Stimulated activated naive CD8-positive, alpha-beta T cell treated with anti-CD3 and anti-CD28 coated beads, Interleukin-15, amount 100 ng/mL, for 72 hours (primary cell): ENCODE measurements around the gene C19orf73.
"Not testable (repeated sequence)": the region's sequence is repeated elsewhere in the genome, so short reads cannot be mapped to it uniquely, and the experiment has no call there.

ENCODE experiments used
- ATAC-seq: fragments of 150-1000 bp; cut with Tn5 transposase; 2 replicates; pipeline ENCODE4 v1.10.0; 2021; ENCODE audit warnings: mild to moderate bottlenecking, moderate library complexity
- DNase-seq, 2 donors: peaks; one replicate each; pipeline ENCODE4 v3.0.0; 2021 to 2022
- H3K27ac Mint-ChIP-seq, 2 donors: one replicate each; pipeline ENCODE4 v1.8.0; 2022; ENCODE audit warnings: mild to moderate bottlenecking in 2 of 2, mixed read lengths in 2 of 2, moderate library complexity in 2 of 2
- H3K27me3 Mint-ChIP-seq: one replicate; pipeline ENCODE4 v1.8.0; 2022; ENCODE audit warnings: mixed read lengths
- H3K4me1 Mint-ChIP-seq: one replicate; pipeline ENCODE4 v1.8.0; 2022; ENCODE audit warnings: mild to moderate bottlenecking, mixed read lengths
- H3K4me3 Mint-ChIP-seq, 2 donors: one replicate each; pipeline ENCODE4 v1.8.0; 2022; ENCODE audit warnings: mild to moderate bottlenecking in 2 of 2, mixed read lengths in 2 of 2, moderate library complexity in 1 of 2
- H3K9me3 Mint-ChIP-seq, 2 donors: one replicate each; pipeline ENCODE4 v1.8.0; 2022; ENCODE audit warnings: mixed read lengths in 2 of 2

C19orf73 gene

GRCh38 chr19:49102303-49102702 lies 16.6 kb downstream of the C19orf73 start:
- Mint-ChIP-seq H3K27ac (peak overlapping the region in 1 of 2 donors; percentile 86), H3K27me3 (no peaks in the 10 kb centered on the region), H3K4me1 (peaks cover 22% of the 10 kb centered on the region), H3K9me3 (no peaks in the 10 kb centered on the region), H3K4me3 (no peak overlapping the region)
- ATAC-seq (no peak), DNase-seq (no peak)

GRCh38 chr19:49101160-49101559 lies 17.8 kb downstream of the C19orf73 start:
- Mint-ChIP-seq H3K4me1 (peaks cover 13% of the 10 kb centered on the region), H3K27me3 (no peaks in the 10 kb centered on the region), H3K4me3 (no peak overlapping the region), H3K27ac (peak overlapping the region in 1 of 2 donors; percentile 0), H3K9me3 (no peaks in the 10 kb centered on the region)
- no peak for DNase-seq
- no peak for ATAC-seq

DNA sequence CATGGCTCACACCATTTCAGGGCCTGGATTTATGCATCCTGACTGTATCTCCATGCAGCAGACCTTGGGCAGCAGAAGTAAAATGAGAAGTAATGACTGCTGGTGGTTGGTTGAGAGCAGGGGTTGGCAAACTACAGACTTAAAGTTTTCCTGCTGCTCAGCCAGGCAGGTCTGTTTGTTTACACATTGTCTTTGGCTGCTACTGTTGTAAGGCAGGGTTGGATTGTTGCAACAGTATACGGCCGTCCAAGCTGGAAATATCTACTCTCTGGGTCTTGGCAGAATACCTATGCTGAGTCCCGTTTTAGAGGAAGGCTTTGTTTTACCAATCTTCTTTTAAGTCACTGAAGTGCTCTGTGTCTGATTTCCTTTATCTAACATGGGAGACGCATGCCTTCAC lies 20.1 kb downstream of the C19orf73 start:
- Mint-ChIP-seq H3K4me1 (peaks cover 5% of the 10 kb centered on the region), H3K9me3 (no peaks in the 10 kb centered on the region), H3K27me3 (no peaks in the 10 kb centered on the region), H3K27ac (no peak overlapping the region), H3K4me3 (no peak overlapping the region)
- DNase-seq, result no peak
- no peak for ATAC-seq

GRCh38 chr19:49097453-49098288 lies 21.3 kb downstream of the C19orf73 start:
- peaks cover 8% of the 10 kb centered on the region for H3K4me1 Mint-ChIP-seq
- peak overlapping the region in 1 of 2 donors; percentile 48 for H3K27ac Mint-ChIP-seq

DNA sequence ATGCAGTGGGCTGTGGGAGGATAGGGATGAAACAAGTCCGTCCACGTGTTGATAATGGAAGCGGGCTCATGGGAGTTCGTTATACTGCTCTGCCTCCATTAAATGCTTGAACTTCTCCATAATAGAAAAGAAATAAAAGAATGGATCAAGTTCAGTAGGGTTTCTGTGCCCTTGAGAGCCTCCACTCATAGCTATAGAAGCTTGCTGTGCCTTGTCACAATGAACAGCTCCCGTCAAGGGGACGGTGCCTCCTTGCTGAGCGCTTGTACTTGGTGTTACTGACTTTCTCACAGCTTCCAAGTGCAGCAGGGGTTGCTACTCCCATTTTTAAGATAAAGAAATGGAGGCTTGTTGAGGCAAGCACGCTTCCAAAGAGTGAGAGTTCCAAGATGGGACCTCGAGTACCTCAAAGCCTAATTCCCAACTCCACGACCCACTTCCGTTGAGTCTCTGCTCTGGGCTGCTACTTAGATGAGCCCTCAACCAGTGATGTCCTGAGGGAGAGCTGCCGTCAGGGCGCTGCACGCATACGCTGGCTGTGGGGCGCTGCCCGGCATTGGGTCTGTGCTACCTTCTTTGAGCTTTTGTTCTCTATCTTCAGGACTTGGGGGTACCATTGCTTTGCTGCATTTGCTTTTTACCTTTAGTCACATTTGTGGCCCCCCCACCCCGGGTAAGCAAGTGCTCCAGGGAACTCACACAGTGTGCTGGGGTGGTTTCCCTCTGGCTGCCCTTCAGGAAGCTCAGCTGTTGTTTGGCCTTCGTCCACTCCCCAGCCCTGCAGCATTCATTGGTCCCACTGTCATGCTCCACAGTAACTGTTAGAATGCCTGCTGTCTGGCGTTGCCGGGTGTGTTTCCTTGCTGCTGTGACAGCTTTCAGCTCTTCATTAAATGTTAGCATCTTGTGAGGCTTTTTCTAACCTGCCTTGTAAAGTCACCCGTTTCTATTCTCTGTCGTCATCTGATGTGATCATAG lies 24.1 kb downstream of the C19orf73 start:
- H3K9me3 Mint-ChIP-seq, result no peaks in the 10 kb centered on the region
- no peaks in the 10 kb centered on the region for H3K27me3 Mint-ChIP-seq
- ATAC-seq, result no peak
- peaks cover 30% of the 10 kb centered on the region for H3K4me1 Mint-ChIP-seq
- H3K27ac Mint-ChIP-seq, result peak overlapping the region in 1 of 2 donors; percentile 76
- no peak overlapping the region for H3K4me3 Mint-ChIP-seq
- DNase-seq, result no peak

More at GRCh38 chr19:49097453-49098288, 21.3 kb downstream of the C19orf73 start:
- Mint-ChIP-seq H3K27me3 (no peaks in the 10 kb centered on the region), H3K9me3 (no peaks in the 10 kb centered on the region), H3K4me3 (no peak overlapping the region)
- DNase-seq, result peak; percentile 77 to 79
- peak; percentile 91 for ATAC-seq

DNA sequence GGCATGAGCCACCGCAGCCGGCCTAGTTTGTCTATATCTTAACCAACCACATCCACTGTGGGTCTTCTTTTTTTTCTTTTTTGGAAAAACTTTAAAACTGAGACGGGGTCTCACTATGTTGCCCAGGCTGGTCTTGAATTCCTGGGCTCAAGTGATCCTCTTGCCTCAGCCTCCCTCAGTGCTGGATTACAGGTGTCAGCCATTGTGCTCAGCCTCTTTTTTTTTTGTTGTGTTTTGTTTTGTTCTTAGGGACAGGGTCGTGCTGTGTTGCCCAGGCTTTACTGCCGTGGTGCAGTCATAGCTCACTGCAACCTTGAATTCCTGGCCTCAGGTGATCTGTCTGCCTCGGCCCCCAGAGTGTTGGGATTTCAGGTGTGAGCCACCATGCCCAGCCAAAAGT lies 26.3 kb downstream of the C19orf73 start:
- Mint-ChIP-seq H3K9me3 (no peaks in the 10 kb centered on the region), H3K4me3 (no peak overlapping the region), H3K27me3 (no peaks in the 10 kb centered on the region), H3K27ac (peak overlapping the region in 1 of 2 donors; percentile 54), H3K4me1 (peaks cover 42% of the 10 kb centered on the region)
- no peak for ATAC-seq
- no peak for DNase-seq

DNA sequence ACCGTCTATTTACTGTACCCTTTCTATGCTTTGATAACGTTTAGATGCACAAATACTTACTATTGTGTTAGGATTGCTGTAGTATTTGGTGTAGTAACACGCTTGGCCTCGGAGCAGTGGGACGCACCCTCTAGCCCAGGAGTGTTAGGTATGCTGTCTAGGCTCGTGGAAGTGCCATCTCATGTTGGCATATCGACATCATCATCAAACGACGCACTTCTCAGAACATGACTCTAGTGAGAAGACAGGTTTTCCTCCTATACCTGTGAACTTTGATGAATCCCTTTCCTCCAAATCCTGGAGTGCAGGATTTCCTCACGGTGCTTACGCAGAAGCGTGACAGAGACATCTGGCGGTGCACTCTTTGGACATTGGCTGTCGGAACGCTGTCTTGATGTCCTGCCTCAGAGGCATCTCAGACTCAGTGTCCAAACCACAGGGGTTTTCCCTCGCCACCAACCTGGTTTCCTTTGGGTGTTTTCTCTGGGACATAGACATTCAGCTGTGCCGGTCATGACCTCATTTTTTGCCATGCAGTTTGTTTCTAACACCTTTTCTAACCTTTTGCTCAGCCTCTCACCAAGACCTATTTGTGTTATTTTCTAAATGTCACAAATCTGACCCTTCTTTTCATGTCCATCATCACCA lies 27.4 kb downstream of the C19orf73 start:
- Mint-ChIP-seq H3K4me3 (no peak overlapping the region), H3K4me1 (peaks cover 53% of the 10 kb centered on the region), H3K9me3 (no peaks in the 10 kb centered on the region), H3K27me3 (no peaks in the 10 kb centered on the region), H3K27ac (peak overlapping the region; percentile 38 to 78)
- ATAC-seq, result peak; percentile 52
- no peak for DNase-seq

DNA sequence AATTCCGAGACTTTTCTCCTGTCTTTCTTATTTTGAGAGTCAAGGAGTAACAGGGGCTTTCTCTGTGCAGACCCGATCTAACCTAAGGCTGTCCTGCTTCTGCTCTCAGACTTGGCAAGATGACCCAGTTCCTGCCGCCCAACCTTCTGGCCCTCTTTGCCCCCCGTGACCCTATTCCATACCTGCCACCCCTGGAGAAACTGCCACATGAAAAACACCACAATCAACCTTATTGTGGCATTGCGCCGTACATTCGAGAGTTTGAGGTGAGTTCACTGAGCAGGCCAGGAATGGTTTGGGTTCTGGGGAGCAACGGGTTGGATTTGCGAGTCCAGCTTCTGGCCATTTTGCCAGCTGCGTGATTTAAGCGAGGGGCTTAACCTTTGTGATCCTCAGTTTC lies 32.6 kb downstream of the C19orf73 start:
- Mint-ChIP-seq H3K4me3 (peak overlapping the region; percentile 98 to 99), H3K27me3 (no peaks in the 10 kb centered on the region), H3K9me3 (no peaks in the 10 kb centered on the region), H3K4me1 (peaks cover 54% of the 10 kb centered on the region), H3K27ac (peak overlapping the region; percentile 97 to 100)
- DNase-seq, result no peak
- no peak for ATAC-seq

GRCh38 chr19:49085868-49086232 lies 33.1 kb downstream of the C19orf73 start:
- ATAC-seq, result no peak
- peak overlapping the region; percentile 98 to 99 for H3K4me3 Mint-ChIP-seq
- DNase-seq, result no peak
- H3K4me1 Mint-ChIP-seq, result peaks cover 49% of the 10 kb centered on the region
- peak overlapping the region; percentile 97 to 100 for H3K27ac Mint-ChIP-seq
- H3K27me3 Mint-ChIP-seq, result no peaks in the 10 kb centered on the region
- no peaks in the 10 kb centered on the region for H3K9me3 Mint-ChIP-seq

DNA sequence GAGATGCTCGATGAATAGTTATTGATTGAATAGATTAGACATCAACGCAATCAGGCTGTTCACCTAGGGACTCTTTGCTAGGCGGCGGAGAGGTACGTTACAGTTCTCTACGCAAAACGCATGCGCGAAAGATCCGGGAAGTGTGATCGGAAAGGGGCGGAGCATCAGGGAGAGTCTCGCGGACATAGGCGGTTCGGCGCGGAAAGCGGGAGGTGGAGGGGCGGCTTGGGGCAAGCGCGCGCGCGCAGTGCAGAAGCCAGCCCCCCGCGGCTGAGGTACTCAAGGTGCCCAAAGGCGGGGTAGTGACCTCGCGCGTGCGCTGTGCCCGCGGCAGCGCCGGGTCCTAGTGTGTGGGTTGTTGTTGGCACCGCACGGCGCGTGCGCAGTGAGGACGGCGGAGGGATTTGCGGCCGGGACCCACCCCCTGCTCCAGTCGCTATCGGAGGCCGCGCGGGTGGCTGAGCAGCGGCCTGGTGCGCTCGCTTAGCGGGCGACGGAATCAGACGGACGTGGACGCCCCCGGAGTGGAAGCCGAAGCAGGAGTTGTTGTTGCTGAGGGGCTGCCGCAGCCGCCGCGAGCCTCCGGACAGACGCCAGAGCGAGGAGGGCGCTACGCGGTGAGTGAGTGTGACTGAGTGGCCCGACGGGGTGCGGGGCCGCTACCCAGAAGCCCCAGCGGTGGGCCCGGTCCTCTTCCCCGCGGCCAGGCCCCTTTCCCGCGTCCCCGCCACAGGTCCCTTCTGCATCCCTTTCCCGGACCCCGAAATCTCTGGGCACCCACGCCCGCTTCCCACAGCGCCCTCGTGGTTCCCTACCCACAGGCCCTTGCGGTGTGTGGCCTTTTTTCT lies 33.7 kb downstream of the C19orf73 start, which contains the start of gene SNRNP70:
TSS of gene SNRNP70 (plus strand) at position 432 of the 848 bp plus-strand sequence. CDS start 964 bp downstream, outside the sequence.
- DNase-seq (peak; percentile 100), ATAC-seq (peak; percentile 97)
- H3K4me3 Mint-ChIP-seq, result peak within 1 kb of the TSS; percentile 98 to 99
- no peaks in the 10 kb centered on the region for H3K27me3 Mint-ChIP-seq
- H3K9me3 Mint-ChIP-seq, result no peaks in the 10 kb centered on the region
- peak within 1 kb of the TSS; percentile 97 to 100 for H3K27ac Mint-ChIP-seq
- H3K4me1 Mint-ChIP-seq, result peaks cover 43% of the 10 kb centered on the region

GRCh38 chr19:49084206-49085019 lies 34.5 kb downstream of the C19orf73 start:
- H3K9me3 Mint-ChIP-seq, result no peaks in the 10 kb centered on the region
- H3K4me3 Mint-ChIP-seq, result peak overlapping the region; percentile 98 to 99
- H3K27me3 Mint-ChIP-seq, result no peaks in the 10 kb centered on the region
- ATAC-seq (no peak), DNase-seq (no peak)
- peaks cover 39% of the 10 kb centered on the region for H3K4me1 Mint-ChIP-seq
- H3K27ac Mint-ChIP-seq, result peak overlapping the region; percentile 97 to 100

GRCh38 chr19:49081273-49081672 lies 37.7 kb downstream of the C19orf73 start:
- ATAC-seq (no peak), DNase-seq (no peak)
- Mint-ChIP-seq H3K27me3 (peaks cover 2% of the 10 kb centered on the region), H3K4me3 (no peak overlapping the region), H3K9me3 (no peaks in the 10 kb centered on the region), H3K27ac (no peak overlapping the region), H3K4me1 (peaks cover 13% of the 10 kb centered on the region)

DNA sequence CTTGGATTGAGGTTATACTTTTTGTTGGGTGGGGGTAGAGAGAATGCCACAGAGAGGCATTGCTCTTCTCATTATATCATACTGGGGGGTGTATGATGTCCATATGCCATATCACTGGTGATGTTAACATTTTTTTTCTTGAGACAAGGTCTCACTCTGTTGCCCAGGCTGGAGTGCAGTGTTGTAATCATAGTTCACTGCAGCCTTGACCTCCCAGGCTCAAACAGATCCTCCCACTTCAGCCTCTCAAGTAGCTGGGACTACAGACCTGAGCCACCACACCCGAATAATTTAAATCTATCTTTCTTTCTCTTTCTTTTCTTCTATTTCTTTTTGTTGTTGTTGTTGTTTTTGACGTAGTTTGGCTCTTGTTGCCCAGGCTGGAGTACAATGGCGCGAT lies 38.6 kb downstream of the C19orf73 start:
- ATAC-seq (no peak), DNase-seq (no peak)
- no peak overlapping the region for H3K4me3 Mint-ChIP-seq
- H3K27ac Mint-ChIP-seq, result peak overlapping the region in 1 of 2 donors; percentile 50
- peaks cover 11% of the 10 kb centered on the region for H3K27me3 Mint-ChIP-seq
- no peaks in the 10 kb centered on the region for H3K9me3 Mint-ChIP-seq
- H3K4me1 Mint-ChIP-seq, result peaks cover 9% of the 10 kb centered on the region

DNA sequence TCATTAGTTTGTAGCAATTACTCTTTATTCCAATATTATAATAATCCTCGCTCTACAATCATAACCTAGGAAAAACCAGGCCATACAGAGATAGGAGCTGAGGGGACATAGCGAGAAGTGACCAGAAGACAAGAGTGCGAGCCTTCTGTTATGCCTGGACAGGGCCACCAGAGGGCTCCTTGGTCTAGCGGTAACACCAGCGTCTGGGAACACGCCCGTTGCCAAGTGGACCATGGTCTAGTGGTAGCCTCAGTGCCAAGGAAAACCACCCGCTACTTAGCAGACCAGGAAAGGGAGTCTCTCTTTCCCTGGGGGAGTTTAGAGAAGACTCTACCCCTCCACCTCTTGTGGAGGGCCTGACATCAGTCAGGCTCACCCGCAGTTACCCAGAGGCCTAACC lies 44.1 kb downstream of the C19orf73 start:
- H3K4me1 Mint-ChIP-seq, result peaks cover 12% of the 10 kb centered on the region
- H3K27me3 Mint-ChIP-seq, result peaks cover 63% of the 10 kb centered on the region
- H3K27ac Mint-ChIP-seq, H3K9me3 Mint-ChIP-seq, H3K4me3 Mint-ChIP-seq, ATAC-seq: not testable (repeated sequence)
- DNase-seq, result peak in 1 of 2 donors; percentile 37
